Calu3 (cell line): ENCODE measurements around the gene RGSL1. TPM values are rescaled to one million over a fixed set of nuclear protein-coding genes. Genes with fewer than 3 reads are reported as not detected.

Experiments
- Bru-seq: library from RNA; stranded (reverse); fragments of 400-500 nt; gene quantifications from one replicate; lab custom pipeline; 2021; lab: Mats Ljungman, UMichigan
- BruChase-seq, 2 experiments: library from RNA; stranded (reverse); fragments of 400-500 nt; gene quantifications; one replicate each; lab custom pipeline; 2021; lab: Mats Ljungman, UMichigan
- BruUV-seq: library from RNA; stranded (reverse); fragments of 400-500 nt; replicated peaks from 2 replicates; lab custom pipeline; 2021; lab: Mats Ljungman, UMichigan
- CTCF ChIA-PET: fragments of 300-600 bp; sonication (Branson Sonifier 250); formaldehyde crosslinking; loops from one replicate; lab custom pipeline; 2022; ENCODE audit warnings: antibody characterized with exemption; lab: Charles Lee
- DNase-seq: peaks from one replicate; pipeline ENCODE4 v3.0.0; 2022
- H3K27ac Mint-ChIP-seq: one replicate; pipeline ENCODE4 v1.8.0; 2022; ENCODE audit warnings: mixed read lengths; ENCODE audit not compliant: unreplicated experiment
- H3K27me3 Mint-ChIP-seq: one replicate; pipeline ENCODE4 v1.8.0; 2022; ENCODE audit warnings: mixed read lengths; ENCODE audit not compliant: unreplicated experiment
- H3K36me3 Mint-ChIP-seq: one replicate; pipeline ENCODE4 v1.8.0; 2022; ENCODE audit warnings: mild to moderate bottlenecking, moderate library complexity, mixed read lengths; ENCODE audit not compliant: insufficient read depth, unreplicated experiment
- H3K4me1 Mint-ChIP-seq: one replicate; pipeline ENCODE4 v1.8.0; 2022; ENCODE audit warnings: mild to moderate bottlenecking, low read depth, mixed read lengths; ENCODE audit not compliant: unreplicated experiment
- H3K4me3 Mint-ChIP-seq: one replicate; pipeline ENCODE4 v1.8.0; 2022; ENCODE audit warnings: mild to moderate bottlenecking, low read depth, moderate library complexity, mixed read lengths; ENCODE audit not compliant: unreplicated experiment
- H3K9me3 Mint-ChIP-seq: one replicate; pipeline ENCODE4 v1.8.0; 2022; ENCODE audit warnings: low read depth, mixed read lengths; ENCODE audit not compliant: unreplicated experiment
- intact Hi-C: fragments of 100-400 bp; cut with micrococcal nuclease; formaldehyde crosslinking; loops from one replicate; pipeline ENCODE4 v1.10.0; 2022; ENCODE audit not compliant: unreplicated experiment
- long read RNA-seq: library from polyadenylated mRNA; stranded (forward); transcript quantifications from one replicate; pipeline ENCODE4 v2.0.0, GENCODE V29; 2022
- total RNA-seq: library from RNA; stranded (reverse); gene quantifications from 2 replicates; pipeline ENCODE4 v1.2.3, GENCODE V29; 2022
- TF ChIP-seq, protein P1 (sequence below): fragments of 200-600 bp; IDR thresholded peaks from one replicate; pipeline ENCODE4 v1.8.0; 2022; ENCODE audit warnings: antibody characterized with exemption; ENCODE audit not compliant: unreplicated experiment

Gene RGSL1
- total RNA-seq: not detected in 2 replicates
- Bru-seq, nascent RNA: not detected
- percentile 2 among the genes with signal in this experiment for BruChase-seq, experiment 1, labeled RNA remaining after a 6-hour chase
- BruChase-seq, experiment 2, labeled RNA remaining after a 2-hour chase: not detected
- long read RNA-seq: 0 reads

DNA sequence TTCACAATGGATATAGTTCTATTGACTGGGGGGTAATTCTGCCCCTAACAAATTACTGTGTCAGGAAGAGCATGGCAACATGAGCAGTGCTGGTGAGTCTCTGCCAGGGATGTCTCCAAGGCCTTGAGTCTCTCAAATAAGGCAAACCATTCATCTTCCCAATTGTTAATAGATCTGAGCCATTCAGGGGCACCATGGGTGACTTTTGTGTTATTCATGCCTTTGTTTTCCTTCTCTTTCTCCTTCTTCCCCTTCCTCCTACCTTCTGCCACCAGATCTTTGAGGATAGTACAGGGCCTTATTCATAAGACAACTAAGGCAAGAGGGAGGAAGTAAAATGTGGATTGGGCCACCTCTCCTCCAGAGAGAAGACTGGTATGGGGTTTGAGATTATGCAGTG is at the start of gene RGSL1:
Gene RGSL1 (plus strand): TSS at position 60 of the 400 bp plus-strand sequence. CDS start 20 bp downstream, at position 80.
- Mint-ChIP-seq H3K9me3 (no peaks in the 10 kb centered on the region), H3K4me3 (no peak within 1 kb of the TSS), H3K36me3 (no peaks in the 10 kb centered on the region), H3K27me3 (peaks cover 53% of the 10 kb centered on the region), H3K27ac (no peak within 1 kb of the TSS), H3K4me1 (no peaks in the 10 kb centered on the region)
- DNase-seq: no peak
- TF ChIP-seq, protein P1, sequence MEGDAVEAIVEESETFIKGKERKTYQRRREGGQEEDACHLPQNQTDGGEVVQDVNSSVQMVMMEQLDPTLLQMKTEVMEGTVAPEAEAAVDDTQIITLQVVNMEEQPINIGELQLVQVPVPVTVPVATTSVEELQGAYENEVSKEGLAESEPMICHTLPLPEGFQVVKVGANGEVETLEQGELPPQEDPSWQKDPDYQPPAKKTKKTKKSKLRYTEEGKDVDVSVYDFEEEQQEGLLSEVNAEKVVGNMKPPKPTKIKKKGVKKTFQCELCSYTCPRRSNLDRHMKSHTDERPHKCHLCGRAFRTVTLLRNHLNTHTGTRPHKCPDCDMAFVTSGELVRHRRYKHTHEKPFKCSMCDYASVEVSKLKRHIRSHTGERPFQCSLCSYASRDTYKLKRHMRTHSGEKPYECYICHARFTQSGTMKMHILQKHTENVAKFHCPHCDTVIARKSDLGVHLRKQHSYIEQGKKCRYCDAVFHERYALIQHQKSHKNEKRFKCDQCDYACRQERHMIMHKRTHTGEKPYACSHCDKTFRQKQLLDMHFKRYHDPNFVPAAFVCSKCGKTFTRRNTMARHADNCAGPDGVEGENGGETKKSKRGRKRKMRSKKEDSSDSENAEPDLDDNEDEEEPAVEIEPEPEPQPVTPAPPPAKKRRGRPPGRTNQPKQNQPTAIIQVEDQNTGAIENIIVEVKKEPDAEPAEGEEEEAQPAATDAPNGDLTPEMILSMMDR: no peak
- intact Hi-C loops: no loop called here
- CTCF ChIA-PET: no interaction called here
- BruUV-seq: no TSS peak

DNA sequence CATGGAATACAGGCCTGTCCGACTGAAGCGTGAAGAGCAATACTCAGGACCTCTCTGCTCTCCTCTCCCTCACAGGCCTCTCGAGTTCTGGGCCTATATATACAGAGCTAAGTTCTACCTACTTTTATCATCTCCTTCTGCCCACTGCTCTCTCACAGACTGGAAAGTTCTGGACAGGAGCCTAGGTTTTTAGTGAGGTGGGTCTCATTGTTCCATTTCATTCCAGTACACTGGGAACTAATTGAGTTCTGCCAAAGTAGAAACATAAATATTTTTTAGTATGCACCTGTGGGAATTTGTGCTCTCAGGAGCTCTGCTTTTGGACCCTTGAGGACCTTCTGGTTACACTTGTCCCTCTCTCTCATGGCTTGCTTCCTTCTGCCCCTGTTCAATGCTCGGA is 49.4 kb upstream of the RGSL1 start, which contains the start of gene TEDDM1:
Gene TEDDM1 (minus strand): TSS at position 101 of the 400 bp plus-strand sequence. CDS start 182 bp downstream, outside the sequence.
- no peak for DNase-seq
- peaks cover 6% of the 10 kb centered on the region for H3K9me3 Mint-ChIP-seq
- H3K27ac Mint-ChIP-seq: no peak within 1 kb of the TSS
- H3K4me1 Mint-ChIP-seq: peaks cover 22% of the 10 kb centered on the region
- TF ChIP-seq, protein P1: no peak
- no TSS peak for BruUV-seq
- CTCF ChIA-PET: no interaction called here
- no peak within 1 kb of the TSS for H3K4me3 Mint-ChIP-seq
- H3K36me3 Mint-ChIP-seq: no peaks in the 10 kb centered on the region
- peaks cover 8% of the 10 kb centered on the region for H3K27me3 Mint-ChIP-seq
- intact Hi-C loops: no loop called here

DNA sequence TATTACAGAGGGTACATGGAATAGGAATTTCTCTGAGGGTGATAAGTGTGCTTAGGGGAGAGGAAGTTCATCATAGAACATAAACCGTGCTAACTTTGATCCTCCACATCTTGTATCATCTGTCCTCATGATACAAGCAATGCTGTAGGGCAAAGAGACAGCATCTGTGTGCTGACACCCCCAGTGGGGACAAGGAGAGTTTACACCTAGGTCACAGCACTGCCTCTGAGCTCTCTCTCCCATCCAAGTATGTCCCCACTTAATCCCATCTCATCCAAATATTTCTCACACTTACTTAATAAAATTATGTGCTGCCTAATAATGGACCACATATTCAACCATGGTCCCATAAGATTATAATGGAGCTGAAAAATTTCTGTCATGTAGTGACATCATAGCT is 45.2 kb upstream of the RGSL1 start:
- no peak overlapping the region for H3K27ac Mint-ChIP-seq
- intact Hi-C loops: no loop called here
- DNase-seq: no peak
- H3K9me3 Mint-ChIP-seq: peaks cover 7% of the 10 kb centered on the region
- H3K4me1 Mint-ChIP-seq: no peaks in the 10 kb centered on the region
- H3K4me3 Mint-ChIP-seq: no peak overlapping the region
- TF ChIP-seq, protein P1: peak; percentile 31
- BruUV-seq: no TSS peak
- CTCF ChIA-PET: interaction anchor here (1.0 kb wide), 2 partner anchors 262 to 324 kb away, joined by 3 to 7 read pairs; no protein-coding TSS in a partner anchor
- H3K36me3 Mint-ChIP-seq: no peaks in the 10 kb centered on the region
- peaks cover 27% of the 10 kb centered on the region for H3K27me3 Mint-ChIP-seq

DNA sequence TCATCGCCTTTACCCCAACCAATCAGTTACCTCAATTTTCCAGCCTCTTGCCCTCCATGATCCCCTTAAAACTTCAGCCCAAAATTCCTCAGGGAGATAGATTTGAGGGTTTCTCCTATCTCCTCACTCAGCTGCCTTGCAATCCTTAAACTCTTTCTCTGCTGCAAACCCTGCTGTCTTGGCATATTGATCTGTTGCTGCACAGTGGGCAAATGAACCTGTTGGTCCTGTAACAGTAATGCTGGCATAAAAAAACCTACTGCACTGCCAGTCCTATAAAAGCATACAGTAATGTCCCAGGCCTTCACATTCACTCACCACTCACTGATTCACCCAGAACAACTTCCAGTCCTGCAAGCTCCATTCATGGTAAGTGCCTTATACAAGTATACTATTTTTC is 44.4 kb upstream of the RGSL1 start:
- Mint-ChIP-seq H3K27me3 (peaks cover 27% of the 10 kb centered on the region), H3K4me3 (no peak overlapping the region), H3K4me1 (no peaks in the 10 kb centered on the region), H3K36me3 (no peaks in the 10 kb centered on the region), H3K9me3 (peaks cover 7% of the 10 kb centered on the region), H3K27ac (no peak overlapping the region)
- DNase-seq: no peak
- TF ChIP-seq, protein P1: no peak
- no TSS peak for BruUV-seq
- intact Hi-C loops: no loop called here
- CTCF ChIA-PET: interaction anchor here (1.0 kb wide), 1 partner anchor 325 kb away, joined by 3 read pairs; no protein-coding TSS in a partner anchor
